Adrenal gland (tissue), 12 donors: Measurements from ENCODE around the gene PRKCH. TPM values are rescaled to one million over a fixed set of nuclear protein-coding genes. Genes with fewer than 3 reads are reported as not detected.

ENCODE experiments used
- DNase-seq, 7 donors: peaks; one replicate each; pipeline ENCODE4 v3.0.0-alpha.2; 2019 to 2020
- H3K27ac ChIP-seq, 5 donors: fragments of 200-600 bp; sonication (generic) in 4 of 5; 1 replicate in 3 of 5; 2 replicates in 2 of 5; pipeline versions ENCODE4 v1.5.1 to v1.8.0; 2016 to 2020; ENCODE audit warnings: mild to moderate bottlenecking in 1 of 5
- H3K27me3 ChIP-seq: fragments of 200-600 bp; 2 replicates; pipeline ENCODE4 v1.8.0; 2021
- H3K36me3 ChIP-seq, 2 donors: fragments of 200-600 bp; replicated peaks in 1 of 2; 1 replicate in 1 of 2; 2 replicates in 1 of 2; pipeline versions ENCODE4 v1.5.1 to v1.8.0; 2018 to 2022
- H3K4me1 ChIP-seq, 2 donors: fragments of 200-600 bp; replicated peaks in 1 of 2; 1 replicate in 1 of 2; 2 replicates in 1 of 2; pipeline versions ENCODE4 v1.5.1 to v1.8.0; 2018 to 2021
- H3K4me3 ChIP-seq, 4 donors: fragments of 200-600 bp; sonication (generic) in 3 of 4; one replicate each; pipeline ENCODE4 v1.5.1; 2016 to 2018
- H3K9me3 ChIP-seq, 3 donors: fragments of 200-600 bp; sonication (generic) in 1 of 3; replicated peaks in 1 of 3; 1 replicate in 2 of 3; 2 replicates in 1 of 3; pipeline versions ENCODE4 v1.5.1 to v1.8.0; 2016 to 2021
- POLR2A ChIP-seq, 2 donors: fragments of 450-650 bp; IDR thresholded peaks; one replicate each; pipeline ENCODE4 v1.6.1; 2017; ENCODE audit warnings: antibody characterized with exemption in 2 of 2, mild to moderate bottlenecking in 2 of 2, moderate library complexity in 1 of 2
- WGBS, 4 donors: extraction: QIAGEN DNeasy Blood & Tissue Kit in 2 of 4; methylation state at CpG; one replicate each; pipeline versions ENCODE4 v1.1.5 to v1.1.7; 2013 to 2017; 5-methylcytosine and 5-hydroxymethylcytosine counted together
- intact Hi-C, 2 donors: fragments of 100-400 bp; cut with DNase I; formaldehyde crosslinking; loops; one replicate each; pipeline versions ENCODE4 v1.14.1 to v1.15.0; 2022 to 2023
- polyA plus RNA-seq, 3 donors: library from polyadenylated mRNA; stranded (reverse); fragments of 200-250 nt in 2 of 3; fragments of 350-450 nt in 1 of 3; fragmentation: Illumina TruSeq in 1 of 3; extraction: RNeasy Lipid Tissue Mini Kit (QIAGEN cat#74804) in 1 of 3; gene quantifications; one replicate each; pipeline ENCODE4 v1.2.3, GENCODE V29; 2013 to 2014
- total RNA-seq, 9 donors: library from RNA; depleted of rRNA in 4 of 9; stranded (reverse); fragments of >200 nt in 4 of 9; fragments of 120-200 nt in 1 of 9; fragmentation: NEBNext Ultra II Directional in 1 of 9; extraction: Animal tissue kit (Norgen Biotek cat#: 25700) in 1 of 9; gene quantifications; one replicate each; pipeline versions ENCODE4 v1.1.0 to v1.2.4, GENCODE V29; 2013 to 2023
- TF ChIP-seq, protein P1 (sequence below), 6 experiments: fragments of 450-650 bp in 4 of 6; fragments of 200-600 bp in 2 of 6; sonication (generic) in 1 of 6; IDR thresholded peaks; 1 replicate in 5 of 6; 2 replicates in 1 of 6; pipeline versions ENCODE4 v1.5.1 to v1.8.0; 2016 to 2021; ENCODE audit warnings: antibody characterized with exemption in 6 of 6, mild to moderate bottlenecking in 2 of 6, moderate library complexity in 1 of 6
- donor health status: healthy with polysubstance abuse.
- donor health status: Bipolar disorder and iron deficiency.
- donor health status: DM: yes; HTN: yes; CAD: no.
- donor health status: DM: no; HTN: no; CAD: no.
- donor health status: DM: no; HTN: no; CAD: no.
- donor health status: DM: yes; HTN: yes; CAD: no.

The PRKCH gene
- total and polyA plus RNA-seq, 12 donors: 7.8 to 28.1 (median 17.0) TPM

DNA sequence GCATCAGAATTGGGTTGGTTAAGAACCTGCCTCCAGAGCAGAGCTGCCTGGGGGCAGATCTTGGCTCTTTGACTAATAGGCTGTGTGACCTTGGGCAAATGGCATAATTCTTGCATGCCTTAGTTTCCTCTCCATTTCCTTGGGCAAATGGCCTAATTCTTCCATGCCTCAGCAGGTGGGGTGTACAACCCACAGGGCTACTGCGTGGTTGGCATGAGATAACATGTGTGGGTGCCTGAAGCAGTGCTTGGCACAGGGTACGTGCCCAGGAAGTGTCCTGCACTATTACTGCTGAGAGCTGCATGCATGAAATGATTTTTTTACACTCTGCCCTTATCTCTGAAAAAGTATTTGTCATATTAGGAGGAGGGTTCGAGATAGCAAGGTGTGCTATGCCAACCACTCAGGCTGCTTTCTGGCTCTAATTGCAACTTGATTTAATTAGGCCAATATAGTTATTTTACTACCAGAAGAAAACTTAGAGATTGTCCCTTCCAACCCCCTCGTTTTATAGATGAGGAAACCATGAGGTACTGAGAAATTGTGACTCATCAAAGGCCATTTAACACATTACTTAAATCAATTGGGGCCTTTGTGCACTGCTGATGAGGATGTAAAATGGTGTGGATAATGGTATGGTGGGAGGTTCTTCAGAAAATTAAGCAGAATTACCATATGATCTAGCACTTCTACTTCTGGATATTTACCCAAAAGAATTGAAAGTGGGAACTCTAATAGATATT, 212.3 kb downstream of the PRKCH start:
- 40 to 49% (median 44%) methylated on average over 4 of the region's 4 CpGs for WGBS, 4 donors
- TF ChIP-seq, protein P1, sequence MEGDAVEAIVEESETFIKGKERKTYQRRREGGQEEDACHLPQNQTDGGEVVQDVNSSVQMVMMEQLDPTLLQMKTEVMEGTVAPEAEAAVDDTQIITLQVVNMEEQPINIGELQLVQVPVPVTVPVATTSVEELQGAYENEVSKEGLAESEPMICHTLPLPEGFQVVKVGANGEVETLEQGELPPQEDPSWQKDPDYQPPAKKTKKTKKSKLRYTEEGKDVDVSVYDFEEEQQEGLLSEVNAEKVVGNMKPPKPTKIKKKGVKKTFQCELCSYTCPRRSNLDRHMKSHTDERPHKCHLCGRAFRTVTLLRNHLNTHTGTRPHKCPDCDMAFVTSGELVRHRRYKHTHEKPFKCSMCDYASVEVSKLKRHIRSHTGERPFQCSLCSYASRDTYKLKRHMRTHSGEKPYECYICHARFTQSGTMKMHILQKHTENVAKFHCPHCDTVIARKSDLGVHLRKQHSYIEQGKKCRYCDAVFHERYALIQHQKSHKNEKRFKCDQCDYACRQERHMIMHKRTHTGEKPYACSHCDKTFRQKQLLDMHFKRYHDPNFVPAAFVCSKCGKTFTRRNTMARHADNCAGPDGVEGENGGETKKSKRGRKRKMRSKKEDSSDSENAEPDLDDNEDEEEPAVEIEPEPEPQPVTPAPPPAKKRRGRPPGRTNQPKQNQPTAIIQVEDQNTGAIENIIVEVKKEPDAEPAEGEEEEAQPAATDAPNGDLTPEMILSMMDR (IDR thresholded peaks at IDR 0.05): no peak
- TF ChIP-seq POLR2A (IDR thresholded peaks at IDR 0.05): no peak
- Histone ChIP-seq H3K9me3 (no peaks in the 10 kb centered on the region), H3K27me3 (no peaks in the 10 kb centered on the region), H3K4me3 (no peak overlapping the region), H3K27ac (peak overlapping the region in 3 of 5 donors; percentile 29 to 73 (median 62)), H3K4me1 (peaks cover 44 to 53% of the 10 kb centered on the region in 2 donors), H3K36me3 (no peaks in the 10 kb centered on the region)
- DNase-seq: peak in 3 of 7 donors; percentile 25 to 44 (median 37)
- intact Hi-C loops: no loop called here

DNA sequence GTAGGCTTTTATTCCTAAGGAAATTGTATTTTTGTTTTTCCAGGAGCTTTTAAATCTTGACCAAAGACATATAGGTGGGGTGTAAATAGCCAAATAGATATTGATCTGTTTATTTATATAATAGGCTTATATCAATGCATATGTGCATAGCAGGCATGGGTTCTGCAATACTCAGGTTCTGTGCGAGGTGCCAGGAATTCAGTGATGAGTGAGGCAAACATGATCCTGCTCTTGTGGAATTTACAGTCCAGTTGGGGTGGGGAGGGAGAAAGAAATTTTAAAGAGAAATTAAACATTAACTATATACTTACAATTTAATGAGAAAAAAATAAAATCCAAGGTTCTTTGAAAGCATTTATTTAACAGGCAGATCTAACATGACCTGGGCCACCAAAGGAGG, 213.7 kb downstream of the PRKCH start:
- Histone ChIP-seq H3K36me3 (no peaks in the 10 kb centered on the region), H3K4me1 (peaks cover 49 to 59% of the 10 kb centered on the region in 2 donors), H3K27me3 (no peaks in the 10 kb centered on the region), H3K4me3 (no peak overlapping the region), H3K9me3 (no peaks in the 10 kb centered on the region), H3K27ac (no peak overlapping the region)
- WGBS, 4 donors: 91 to 97% (median 96%) methylated on average over 1 of the region's 1 CpG
- no peak for DNase-seq
- TF ChIP-seq, protein P1 (IDR thresholded peaks at IDR 0.05): no peak
- no peak for TF ChIP-seq POLR2A (IDR thresholded peaks at IDR 0.05)
- intact Hi-C loops: no loop called here

DNA sequence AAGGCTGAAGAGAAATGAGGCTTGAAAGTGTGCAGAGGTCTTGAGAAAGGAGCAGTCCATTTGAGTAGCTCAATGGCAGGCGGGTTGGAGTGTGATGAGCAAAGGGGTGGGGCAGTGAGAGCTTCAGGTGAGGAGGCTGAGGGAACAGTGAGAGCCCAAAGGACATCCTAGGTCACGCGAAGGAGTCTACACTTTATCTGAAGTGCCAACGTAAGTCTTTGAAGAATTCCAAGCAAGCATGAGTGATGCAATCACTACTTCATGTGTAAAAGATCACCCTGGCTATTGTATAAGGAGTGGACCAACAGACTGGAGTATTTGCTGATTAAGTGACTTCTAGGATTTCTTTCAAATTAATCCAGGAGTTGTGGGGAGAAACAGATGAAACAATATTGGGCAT, 214.1 kb downstream of the PRKCH start:
- Histone ChIP-seq H3K4me3 (no peak overlapping the region), H3K4me1 (peaks cover 49 to 59% of the 10 kb centered on the region in 2 donors)

More for the DNA sequence above, 214.1 kb downstream of the PRKCH start:
- TF ChIP-seq POLR2A (IDR thresholded peaks at IDR 0.05): no peak
- TF ChIP-seq, protein P1 (IDR thresholded peaks at IDR 0.05): no peak
- WGBS, 4 donors: 92 to 99% (median 94%) methylated on average over 4 of the region's 4 CpGs
- Histone ChIP-seq H3K36me3 (no peaks in the 10 kb centered on the region), H3K9me3 (no peaks in the 10 kb centered on the region), H3K27ac (no peak overlapping the region), H3K27me3 (no peaks in the 10 kb centered on the region)
- intact Hi-C loops: no loop called here
- peak in 1 of 7 donors; percentile 12 for DNase-seq
